Measurements from ENCODE around the gene PTPRN2. TPM values are rescaled to one million over a fixed set of nuclear protein-coding genes. Genes with fewer than 3 reads are reported as not detected.
A peak's percentile ranks its signal among the peaks of the same experiment; 100 is the strongest.

Gene PTPRN2
- total and polyA plus RNA-seq, 7 donors, result 0.47 to 0.82 (median 0.51) TPM

- intact Hi-C loops (cut with DNase I), result no loop called here
- peak in 1 of 2 donors; percentile 23 for DNase-seq
Observed at GRCh38 chr7:158258411-158259130, 329.1 kb downstream of the PTPRN2 start.

GRCh38 chr7:158257516-158258410 lies 329.9 kb downstream of the PTPRN2 start:
- Histone ChIP-seq H3K4me1 (no peaks in the 10 kb centered on the region), H3K27ac (no peak overlapping the region), H3K27me3 (ENCODE audit: insufficient read depth in 3 of 3, low read length in 2 of 3) (peaks cover 0 to 6% (median 0%) of the 10 kb centered on the region in 3 donors), H3K36me3 (ENCODE audit: insufficient read depth in 1 of 2, low read depth in 1 of 2) (no peaks in the 10 kb centered on the region), H3K9me3 (no peaks in the 10 kb centered on the region), H3K4me3 (no peak overlapping the region)
- ATAC-seq (no peak), DNase-seq (peak in 1 of 2 donors; percentile 38)
- 90 to 92% (median 91%) methylated on average over 33 of the region's 33 CpGs for WGBS, 3 donors
- intact Hi-C loops (cut with DNase I), result no loop called here
- no peak for TF ChIP-seq CTCF (IDR thresholded peaks at IDR 0.05)

More at GRCh38 chr7:158258411-158259130, 329.1 kb downstream of the PTPRN2 start:
- H3K4me3 ChIP-seq, result no peak overlapping the region
- no peak for ATAC-seq
- H3K27ac ChIP-seq, result no peak overlapping the region
- peaks cover 0 to 6% (median 0%) of the 10 kb centered on the region in 3 donors for H3K27me3 ChIP-seq (ENCODE audit: insufficient read depth in 3 of 3, low read length in 2 of 3)
- no peaks in the 10 kb centered on the region for H3K36me3 ChIP-seq (ENCODE audit: insufficient read depth in 1 of 2, low read depth in 1 of 2)
- H3K4me1 ChIP-seq, result no peaks in the 10 kb centered on the region
- WGBS, 3 donors, result 84 to 91% (median 86%) methylated on average over 22 of the region's 22 CpGs
- no peak for TF ChIP-seq CTCF (IDR thresholded peaks at IDR 0.05)
- no peaks in the 10 kb centered on the region for H3K9me3 ChIP-seq

- H3K27ac ChIP-seq, result no peak overlapping the region
- peaks cover 0 to 6% (median 0%) of the 10 kb centered on the region in 3 donors for H3K27me3 ChIP-seq (ENCODE audit: insufficient read depth in 3 of 3, low read length in 2 of 3)
- no peaks in the 10 kb centered on the region for H3K36me3 ChIP-seq (ENCODE audit: insufficient read depth in 1 of 2, low read depth in 1 of 2)
- no peaks in the 10 kb centered on the region for H3K9me3 ChIP-seq
- H3K4me1 ChIP-seq, result no peaks in the 10 kb centered on the region
- no peak overlapping the region for H3K4me3 ChIP-seq
- 87 to 89% (median 87%) methylated on average over 12 of the region's 12 CpGs for WGBS, 3 donors
- no peak for ATAC-seq
- DNase-seq, result peak in 1 of 2 donors; percentile 23
- intact Hi-C loops (cut with DNase I), result no loop called here
- TF ChIP-seq CTCF (IDR thresholded peaks at IDR 0.05), result no peak
Observed at GRCh38 chr7:158257001-158257400, 330.6 kb downstream of the PTPRN2 start.

- H3K4me3 ChIP-seq, result no peak overlapping the region
- H3K27ac ChIP-seq, result no peak overlapping the region
- peak in 1 of 2 donors; percentile 14 for DNase-seq
- H3K27me3 ChIP-seq (ENCODE audit: insufficient read depth in 3 of 3, low read length in 2 of 3), result peaks cover 0 to 6% (median 0%) of the 10 kb centered on the region in 3 donors
- H3K9me3 ChIP-seq, result no peaks in the 10 kb centered on the region
- 83 to 85% (median 84%) methylated on average over 19 of the region's 19 CpGs for WGBS, 3 donors
- no peaks in the 10 kb centered on the region for H3K36me3 ChIP-seq (ENCODE audit: insufficient read depth in 1 of 2, low read depth in 1 of 2)
- intact Hi-C loops (cut with DNase I), result no loop called here
- no peak for ATAC-seq
- H3K4me1 ChIP-seq, result no peaks in the 10 kb centered on the region
- TF ChIP-seq CTCF (IDR thresholded peaks at IDR 0.05), result no peak
Observed at GRCh38 chr7:158256091-158256816, 331.4 kb downstream of the PTPRN2 start.

Data from psoas muscle (tissue), 8 donors.